ENCODE data around the gene MOB1A.

- TF ChIP-seq CTCF (IDR thresholded peaks at IDR 0.05; ENCODE audit: insufficient read depth, low read length) (no peak), POLR2AphosphoS5 (IDR thresholded peaks at IDR 0.05; ENCODE audit: low read depth) (no peak), GABPA (IDR thresholded peaks at IDR 0.05; ENCODE audit: low read depth) (no peak), SPI1 (IDR thresholded peaks at IDR 0.05; ENCODE audit: borderline replicate concordance, low read depth) (no peak)
- TF ChIP-seq, protein P1, sequence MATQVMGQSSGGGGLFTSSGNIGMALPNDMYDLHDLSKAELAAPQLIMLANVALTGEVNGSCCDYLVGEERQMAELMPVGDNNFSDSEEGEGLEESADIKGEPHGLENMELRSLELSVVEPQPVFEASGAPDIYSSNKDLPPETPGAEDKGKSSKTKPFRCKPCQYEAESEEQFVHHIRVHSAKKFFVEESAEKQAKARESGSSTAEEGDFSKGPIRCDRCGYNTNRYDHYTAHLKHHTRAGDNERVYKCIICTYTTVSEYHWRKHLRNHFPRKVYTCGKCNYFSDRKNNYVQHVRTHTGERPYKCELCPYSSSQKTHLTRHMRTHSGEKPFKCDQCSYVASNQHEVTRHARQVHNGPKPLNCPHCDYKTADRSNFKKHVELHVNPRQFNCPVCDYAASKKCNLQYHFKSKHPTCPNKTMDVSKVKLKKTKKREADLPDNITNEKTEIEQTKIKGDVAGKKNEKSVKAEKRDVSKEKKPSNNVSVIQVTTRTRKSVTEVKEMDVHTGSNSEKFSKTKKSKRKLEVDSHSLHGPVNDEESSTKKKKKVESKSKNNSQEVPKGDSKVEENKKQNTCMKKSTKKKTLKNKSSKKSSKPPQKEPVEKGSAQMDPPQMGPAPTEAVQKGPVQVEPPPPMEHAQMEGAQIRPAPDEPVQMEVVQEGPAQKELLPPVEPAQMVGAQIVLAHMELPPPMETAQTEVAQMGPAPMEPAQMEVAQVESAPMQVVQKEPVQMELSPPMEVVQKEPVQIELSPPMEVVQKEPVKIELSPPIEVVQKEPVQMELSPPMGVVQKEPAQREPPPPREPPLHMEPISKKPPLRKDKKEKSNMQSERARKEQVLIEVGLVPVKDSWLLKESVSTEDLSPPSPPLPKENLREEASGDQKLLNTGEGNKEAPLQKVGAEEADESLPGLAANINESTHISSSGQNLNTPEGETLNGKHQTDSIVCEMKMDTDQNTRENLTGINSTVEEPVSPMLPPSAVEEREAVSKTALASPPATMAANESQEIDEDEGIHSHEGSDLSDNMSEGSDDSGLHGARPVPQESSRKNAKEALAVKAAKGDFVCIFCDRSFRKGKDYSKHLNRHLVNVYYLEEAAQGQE (IDR thresholded peaks at IDR 0.05; ENCODE audit: insufficient replicate concordance, low read depth) = no peak
Observed at GRCh38 chr2:74105413-74105812, 73.3 kb downstream of the MOB1A start.

All from HL-60 (cell line).